ENCODE results near the gene CCDC28A.
"Not testable (repeated sequence)": the region's sequence is repeated elsewhere in the genome, so short reads cannot be mapped to it uniquely, and the experiment has no call there.

The CCDC28A gene

GRCh38 chr6:138773177-138774091 lies at the start of gene CCDC28A:
TSS of gene CCDC28A (plus strand) at chr6:138773769. CDS start at chr6:138776121, 2,352 bp downstream.
- peak; percentile 94 for DNase-seq (ENCODE audit: low read depth)

- DNase-seq (ENCODE audit: low read depth), result no peak
These were observed 49.6 kb upstream of the CCDC28A start for GRCh38 chr6:138724015-138724414.

- no peak for DNase-seq (ENCODE audit: low read depth)
These were observed 47.4 kb upstream of the CCDC28A start for GRCh38 chr6:138726066-138726756.

GRCh38 chr6:138726757-138727097 lies 46.8 kb upstream of the CCDC28A start:
- no peak for DNase-seq (ENCODE audit: low read depth)

GRCh38 chr6:138727182-138727581 lies 46.4 kb upstream of the CCDC28A start:
- DNase-seq (ENCODE audit: low read depth), result no peak

GRCh38 chr6:138728662-138729061 lies 44.9 kb upstream of the CCDC28A start:
- no peak for DNase-seq (ENCODE audit: low read depth)

GRCh38 chr6:138730037-138730436 lies 43.5 kb upstream of the CCDC28A start:
- not testable (repeated sequence) for DNase-seq (ENCODE audit: low read depth)

- no peak for DNase-seq (ENCODE audit: low read depth)
These were observed 39.0 kb upstream of the CCDC28A start for GRCh38 chr6:138734585-138734984.

- no peak for DNase-seq (ENCODE audit: low read depth)
These were observed 36.9 kb upstream of the CCDC28A start for GRCh38 chr6:138736640-138737039.

GRCh38 chr6:138752017-138752416 lies 21.6 kb upstream of the CCDC28A start:
- no peak for DNase-seq (ENCODE audit: low read depth)

- DNase-seq (ENCODE audit: low read depth), result no peak
These were observed 16.4 kb upstream of the CCDC28A start for GRCh38 chr6:138757136-138757535.

- DNase-seq (ENCODE audit: low read depth), result peak; percentile 6
These were observed 7.5 kb upstream of the CCDC28A start for GRCh38 chr6:138765896-138766655.

- DNase-seq (ENCODE audit: low read depth), result no peak
These were observed 4.4 kb upstream of the CCDC28A start for GRCh38 chr6:138769102-138769676.

- no peak for DNase-seq (ENCODE audit: low read depth)
These were observed 883 bp upstream of the CCDC28A start for GRCh38 chr6:138772596-138773176.

GRCh38 chr6:138774370-138774769 lies 801 bp downstream of the CCDC28A start:
- no peak for DNase-seq (ENCODE audit: low read depth)

- DNase-seq (ENCODE audit: low read depth), result no peak
These were observed 3.1 kb downstream of the CCDC28A start for GRCh38 chr6:138776659-138777058.

- DNase-seq (ENCODE audit: low read depth), result no peak
These were observed 4.8 kb downstream of the CCDC28A start for GRCh38 chr6:138778331-138778730.

- no peak for DNase-seq (ENCODE audit: low read depth)
These were observed 8.7 kb downstream of the CCDC28A start for GRCh38 chr6:138782243-138782642.

GRCh38 chr6:138785079-138785478 lies 11.5 kb downstream of the CCDC28A start:
- no peak for DNase-seq (ENCODE audit: low read depth)

- DNase-seq (ENCODE audit: low read depth), result no peak
These were observed 12.4 kb downstream of the CCDC28A start for GRCh38 chr6:138785980-138786379.

- DNase-seq (ENCODE audit: low read depth), result no peak
These were observed 13.6 kb downstream of the CCDC28A start for GRCh38 chr6:138787138-138787537.

Measured in HS-5 (cell line).